Endometrial microvascular endothelial cells (primary cell): Measurements from ENCODE around the gene DNAJA3. TPM values are rescaled to one million over a fixed set of nuclear protein-coding genes. Genes with fewer than 3 reads are reported as not detected.

Experiments
- in situ Hi-C: cut with HindIII; loops from 2 replicates; pipeline ENCODE4 v1.10.0; 2017; ENCODE audit warnings: low sequenced_read_pairs, low pct_unique_long_range_greater_than_20kb; ENCODE audit errors: inconsistent ontology term
- total RNA-seq: library from RNA; depleted of rRNA; stranded (reverse); fragments of >200 nt; gene quantifications from one replicate; pipeline ENCODE4 v1.2.3, GENCODE V29; 2015; ENCODE audit errors: inconsistent ontology term

DNAJA3 gene
- total RNA-seq, 1 donor from 2014 or later: 48.5 TPM

GRCh38 chr16:4461250-4462085 lies 35.8 kb downstream of the DNAJA3 start:
- in situ Hi-C loops: no loop called here

- in situ Hi-C loops: no loop called here
Observed at GRCh38 chr16:4463522-4464163, 38.0 kb downstream of the DNAJA3 start.

- in situ Hi-C loops: no loop called here
Observed at GRCh38 chr16:4465977-4466779, 40.5 kb downstream of the DNAJA3 start.

- in situ Hi-C loops: no loop called here
Observed at GRCh38 chr16:4467916-4468315, 42.2 kb downstream of the DNAJA3 start.

- in situ Hi-C loops: no loop called here
Observed at GRCh38 chr16:4468972-4469371, 43.3 kb downstream of the DNAJA3 start.

GRCh38 chr16:4471869-4472268 lies 46.2 kb downstream of the DNAJA3 start:
- in situ Hi-C loops: no loop called here

- in situ Hi-C loops: no loop called here
Observed at GRCh38 chr16:4472880-4473279, 47.2 kb downstream of the DNAJA3 start.

- in situ Hi-C loops: no loop called here
Observed at GRCh38 chr16:4474192-4474961, 48.7 kb downstream of the DNAJA3 start, which contains the start of gene NMRAL1. Gene NMRAL1 (minus strand): TSS chr16:4474625. CDS start chr16:4474132, 493 bp downstream.

GRCh38 chr16:4475880-4476788 lies 50.5 kb downstream of the DNAJA3 start, which contains the start of gene HMOX2:
Gene HMOX2 (plus strand): TSS chr16:4476398. CDS start chr16:4505525, 29,127 bp downstream.
- in situ Hi-C loops: no loop called here

- in situ Hi-C loops: no loop called here
Observed at GRCh38 chr16:4477966-4478365, 52.3 kb downstream of the DNAJA3 start.

- in situ Hi-C loops: no loop called here
Observed at GRCh38 chr16:4481526-4481925, 55.9 kb downstream of the DNAJA3 start.

GRCh38 chr16:4481963-4482362 lies 56.3 kb downstream of the DNAJA3 start:
- in situ Hi-C loops: no loop called here

- in situ Hi-C loops: no loop called here
Observed at GRCh38 chr16:4486126-4486893, 60.6 kb downstream of the DNAJA3 start.

GRCh38 chr16:4487955-4488498 lies 62.4 kb downstream of the DNAJA3 start:
- in situ Hi-C loops: no loop called here

GRCh38 chr16:4488499-4488967 lies 62.9 kb downstream of the DNAJA3 start:
- in situ Hi-C loops: no loop called here

- in situ Hi-C loops: no loop called here
Observed at GRCh38 chr16:4489030-4489429, 63.4 kb downstream of the DNAJA3 start.

GRCh38 chr16:4491898-4492297 lies 66.2 kb downstream of the DNAJA3 start:
- in situ Hi-C loops: no loop called here
